ENCODE measurements around the gene CDC42BPB. TPM values are rescaled to one million over a fixed set of nuclear protein-coding genes. Genes with fewer than 3 reads are reported as not detected.

CDC42BPB gene
- total RNA-seq, 4 donors from 2014 or later = 90.7 to 153 (median 101) TPM

DNA sequence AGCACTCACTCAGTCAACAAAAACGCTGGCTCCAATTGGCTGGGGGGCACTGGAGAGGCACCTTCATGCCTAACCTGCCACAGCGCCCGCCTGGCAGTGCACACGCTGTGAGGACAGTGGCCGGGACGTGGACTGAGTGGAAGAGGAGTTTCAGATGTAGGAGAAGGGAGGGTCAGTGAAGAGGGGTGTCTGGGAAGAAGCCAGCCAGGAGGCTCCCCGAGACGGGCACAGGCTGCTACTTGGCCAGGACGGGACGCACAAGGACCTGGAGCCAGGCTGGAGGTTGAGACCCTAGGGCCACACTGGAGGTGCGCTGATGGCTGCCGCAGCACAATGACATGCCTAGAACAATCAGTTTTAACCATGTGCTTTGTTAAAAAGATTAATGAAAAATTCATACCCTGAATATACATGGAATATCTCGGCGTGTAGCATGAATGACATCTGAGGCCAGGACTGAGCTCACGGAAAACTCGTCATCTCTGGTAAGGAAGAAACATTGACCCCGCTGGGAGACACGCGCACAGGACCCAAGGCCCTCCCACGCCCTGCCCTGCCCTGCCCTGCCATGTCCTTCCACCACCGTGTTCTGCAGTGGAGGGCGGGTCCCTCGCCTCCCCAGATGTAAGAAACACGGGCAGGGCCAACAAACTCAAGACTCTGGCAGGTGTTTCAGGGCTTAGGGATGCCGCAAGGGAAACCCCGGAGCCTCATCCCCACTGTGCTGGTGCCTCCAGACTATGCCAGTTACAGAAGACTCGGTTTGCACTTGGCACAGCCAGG lies 109.8 kb downstream of the CDC42BPB start:
- peaks cover 40 to 64% of the 10 kb centered on the region in 2 donors for H3K36me3 ChIP-seq
- no peak overlapping the region for H3K27ac ChIP-seq
- no peak for TF ChIP-seq POLR2A (IDR thresholded peaks at IDR 0.05)
- TF ChIP-seq, protein P1, sequence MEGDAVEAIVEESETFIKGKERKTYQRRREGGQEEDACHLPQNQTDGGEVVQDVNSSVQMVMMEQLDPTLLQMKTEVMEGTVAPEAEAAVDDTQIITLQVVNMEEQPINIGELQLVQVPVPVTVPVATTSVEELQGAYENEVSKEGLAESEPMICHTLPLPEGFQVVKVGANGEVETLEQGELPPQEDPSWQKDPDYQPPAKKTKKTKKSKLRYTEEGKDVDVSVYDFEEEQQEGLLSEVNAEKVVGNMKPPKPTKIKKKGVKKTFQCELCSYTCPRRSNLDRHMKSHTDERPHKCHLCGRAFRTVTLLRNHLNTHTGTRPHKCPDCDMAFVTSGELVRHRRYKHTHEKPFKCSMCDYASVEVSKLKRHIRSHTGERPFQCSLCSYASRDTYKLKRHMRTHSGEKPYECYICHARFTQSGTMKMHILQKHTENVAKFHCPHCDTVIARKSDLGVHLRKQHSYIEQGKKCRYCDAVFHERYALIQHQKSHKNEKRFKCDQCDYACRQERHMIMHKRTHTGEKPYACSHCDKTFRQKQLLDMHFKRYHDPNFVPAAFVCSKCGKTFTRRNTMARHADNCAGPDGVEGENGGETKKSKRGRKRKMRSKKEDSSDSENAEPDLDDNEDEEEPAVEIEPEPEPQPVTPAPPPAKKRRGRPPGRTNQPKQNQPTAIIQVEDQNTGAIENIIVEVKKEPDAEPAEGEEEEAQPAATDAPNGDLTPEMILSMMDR (IDR thresholded peaks at IDR 0.05) = no peak
- H3K9me3 ChIP-seq = no peaks in the 10 kb centered on the region
- no peak overlapping the region for H3K4me3 ChIP-seq (replicated peaks in 1 of 3)
- no peaks in the 10 kb centered on the region for H3K27me3 ChIP-seq
- WGBS, 2 donors = 89 to 92% methylated on average over 25 to 27 of the region's 27 CpGs
- intact Hi-C loops (cut with DNase I) = no loop called here
- no peak for DNase-seq
- H3K4me1 ChIP-seq = peaks cover 25 to 36% of the 10 kb centered on the region in 2 donors

DNA sequence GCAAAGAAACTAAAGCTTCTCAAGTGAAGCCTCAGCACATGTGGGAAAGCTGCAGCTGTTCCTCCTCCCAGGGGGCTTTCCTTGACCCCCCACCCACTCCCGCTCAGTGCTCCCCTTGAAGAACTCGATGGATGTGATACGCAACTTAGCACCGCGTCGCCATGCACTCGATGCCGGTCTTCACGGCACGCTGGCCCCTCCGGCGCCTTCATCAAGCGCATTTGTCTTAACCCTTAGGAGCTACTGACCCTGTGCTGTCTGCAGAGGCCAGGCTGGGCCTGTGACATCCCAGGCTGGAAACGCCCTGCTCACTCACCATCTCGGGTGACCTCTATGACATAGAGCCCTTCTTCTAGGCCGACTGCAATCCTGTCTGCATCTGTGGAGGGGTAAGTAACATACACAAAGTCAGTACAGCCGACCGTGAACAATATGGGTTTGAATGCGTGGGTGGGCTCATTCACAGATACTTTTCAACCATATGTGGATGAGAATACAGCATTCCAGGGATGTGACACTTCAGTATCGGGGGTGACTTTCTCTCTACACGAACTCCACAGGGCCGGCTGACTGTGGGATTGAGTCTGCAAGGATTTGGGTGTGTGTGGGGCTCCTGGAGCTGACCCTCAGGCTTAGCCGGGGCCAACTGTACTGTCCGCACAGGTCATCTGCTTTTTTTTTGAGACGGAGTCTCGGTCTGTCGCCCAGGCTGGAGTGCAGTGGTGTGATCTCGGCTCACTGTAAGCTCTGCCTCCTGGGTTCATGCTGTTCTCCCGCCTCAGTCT lies 111.8 kb downstream of the CDC42BPB start:
- H3K27me3 ChIP-seq = no peaks in the 10 kb centered on the region
- peaks cover 35 to 53% of the 10 kb centered on the region in 2 donors for H3K36me3 ChIP-seq
- 93 to 95% methylated on average over 29 of the region's 29 CpGs for WGBS, 2 donors
- TF ChIP-seq POLR2A (IDR thresholded peaks at IDR 0.05) = no peak
- TF ChIP-seq, protein P1 (IDR thresholded peaks at IDR 0.05) = no peak
- peaks cover 34 to 44% of the 10 kb centered on the region in 2 donors for H3K4me1 ChIP-seq
- no peak overlapping the region for H3K27ac ChIP-seq
- intact Hi-C loops (cut with DNase I) = no loop called here
- no peak overlapping the region for H3K4me3 ChIP-seq (replicated peaks in 1 of 3)
- no peaks in the 10 kb centered on the region for H3K9me3 ChIP-seq
- DNase-seq = no peak

DNA sequence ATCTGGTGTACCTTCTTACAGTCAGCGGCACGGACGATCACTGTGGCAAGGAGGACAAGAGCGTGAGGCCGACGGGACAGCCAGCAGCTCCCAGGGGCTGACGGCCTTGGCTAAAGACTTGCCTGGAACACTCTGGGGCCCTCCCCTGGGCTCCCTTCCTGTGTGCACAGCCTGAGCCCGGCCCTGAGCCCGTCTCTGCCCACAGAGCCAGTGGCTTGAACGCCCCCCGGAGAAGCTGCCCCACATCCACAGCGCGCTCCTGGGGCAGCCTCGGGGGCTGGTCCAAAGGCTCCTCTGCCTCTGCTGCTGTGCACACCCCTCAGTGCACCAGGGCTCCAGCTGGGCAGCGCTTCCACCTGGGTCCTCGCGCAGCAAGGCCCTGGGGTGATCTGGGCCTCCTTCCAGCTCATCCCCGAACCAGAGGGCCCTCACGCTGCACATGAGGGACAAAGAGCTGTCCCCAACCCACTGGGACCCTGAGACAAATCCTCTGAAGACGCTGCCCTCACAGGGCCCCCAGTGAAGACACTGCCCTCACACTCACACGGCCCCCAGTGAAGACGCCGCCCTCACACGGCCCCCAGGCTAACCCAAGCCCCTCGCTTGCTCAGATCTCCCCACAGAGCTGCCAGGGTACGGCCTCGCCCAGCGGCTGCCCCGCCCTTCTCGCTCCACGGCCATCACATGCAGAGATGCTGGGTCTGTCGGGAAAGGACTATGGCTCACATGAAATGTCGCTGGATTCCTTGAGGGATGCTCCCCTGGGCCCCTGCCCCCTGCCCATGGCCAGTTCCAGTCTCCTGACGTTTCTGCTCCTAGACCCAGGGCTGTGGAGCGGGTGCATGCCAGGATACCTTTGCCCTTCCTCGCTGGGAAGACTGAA lies 112.7 kb downstream of the CDC42BPB start:
- TF ChIP-seq, protein P1 (IDR thresholded peaks at IDR 0.05) = no peak
- no peak for TF ChIP-seq POLR2A (IDR thresholded peaks at IDR 0.05)
- no peaks in the 10 kb centered on the region for H3K9me3 ChIP-seq
- DNase-seq = no peak
- H3K4me3 ChIP-seq (replicated peaks in 1 of 3) = no peak overlapping the region
- H3K27ac ChIP-seq = no peak overlapping the region
- peaks cover 31 to 41% of the 10 kb centered on the region in 2 donors for H3K4me1 ChIP-seq
- intact Hi-C loops (cut with DNase I) = no loop called here
- H3K36me3 ChIP-seq = peaks cover 35 to 50% of the 10 kb centered on the region in 2 donors
- no peaks in the 10 kb centered on the region for H3K27me3 ChIP-seq
- WGBS, 2 donors = 94 to 97% methylated on average over 30 to 34 of the region's 36 CpGs

DNA sequence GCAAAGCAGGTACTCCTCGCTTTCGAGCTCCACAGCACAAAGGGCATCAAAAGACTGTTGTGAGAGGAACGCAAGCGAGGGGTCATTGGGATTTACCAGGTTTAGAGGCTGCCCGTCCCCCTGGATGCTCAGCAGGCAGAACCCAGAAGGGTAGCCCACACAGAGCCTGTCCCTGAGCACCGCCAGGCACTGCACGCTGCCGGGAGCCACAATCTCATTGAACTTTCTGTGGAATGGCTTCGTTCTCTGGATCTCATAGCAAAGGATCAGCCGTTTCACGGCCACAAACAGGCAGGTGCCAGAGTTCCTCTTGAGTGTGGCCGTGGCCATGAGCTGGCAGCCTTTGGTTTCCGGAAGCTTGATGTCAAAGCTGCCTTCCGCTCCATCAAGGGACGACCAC lies 113.4 kb downstream of the CDC42BPB start:
- intact Hi-C loops (cut with DNase I) = no loop called here
- Histone ChIP-seq H3K4me1 (peaks cover 24 to 36% of the 10 kb centered on the region in 2 donors), H3K9me3 (no peaks in the 10 kb centered on the region), H3K27ac (peak overlapping the region in 1 of 3 donors; percentile 90), H3K27me3 (no peaks in the 10 kb centered on the region), H3K4me3 (replicated peaks in 1 of 3) (no peak overlapping the region), H3K36me3 (peaks cover 36 to 48% of the 10 kb centered on the region in 2 donors)
- DNase-seq = no peak
- WGBS, 2 donors = 96 to 97% methylated on average over 15 of the region's 15 CpGs
- no peak for TF ChIP-seq POLR2A (IDR thresholded peaks at IDR 0.05)
- TF ChIP-seq, protein P1 (IDR thresholded peaks at IDR 0.05) = no peak
